Measurements from ENCODE around the gene TIMMDC1. TPM values are rescaled to one million over a fixed set of nuclear protein-coding genes. Genes with fewer than 3 reads are reported as not detected.

The TIMMDC1 gene
- total RNA-seq, 1 donor from 2014 or later, result 75.4 TPM

GRCh38 chr3:119506631-119507030, 8.3 kb downstream of the TIMMDC1 start:
- Mint-ChIP-seq H3K9me3 (ENCODE audit: unreplicated experiment) (no peaks in the 10 kb centered on the region), H3K36me3 (ENCODE audit: unreplicated experiment) (no peaks in the 10 kb centered on the region), H3K27me3 (ENCODE audit: unreplicated experiment) (peaks cover 2% of the 10 kb centered on the region), H3K4me1 (ENCODE audit: low read depth, unreplicated experiment) (no peaks in the 10 kb centered on the region), H3K27ac (ENCODE audit: unreplicated experiment) (no peak overlapping the region), H3K4me3 (ENCODE audit: unreplicated experiment) (no peak overlapping the region)
- TF ChIP-seq CTCF (IDR thresholded peaks at IDR 0.05; ENCODE audit: partially characterized antibody, unreplicated experiment), result no peak
- no peak for DNase-seq

GRCh38 chr3:119507404-119507803, 9.1 kb downstream of the TIMMDC1 start:
- Mint-ChIP-seq H3K4me3 (ENCODE audit: unreplicated experiment) (no peak overlapping the region), H3K4me1 (ENCODE audit: low read depth, unreplicated experiment) (no peaks in the 10 kb centered on the region), H3K27ac (ENCODE audit: unreplicated experiment) (no peak overlapping the region), H3K27me3 (ENCODE audit: unreplicated experiment) (peaks cover 2% of the 10 kb centered on the region), H3K9me3 (ENCODE audit: unreplicated experiment) (no peaks in the 10 kb centered on the region), H3K36me3 (ENCODE audit: unreplicated experiment) (no peaks in the 10 kb centered on the region)
- DNase-seq, result no peak
- TF ChIP-seq CTCF (IDR thresholded peaks at IDR 0.05; ENCODE audit: partially characterized antibody, unreplicated experiment), result no peak

GRCh38 chr3:119508172-119508845, 10.0 kb downstream of the TIMMDC1 start:
- no peak for TF ChIP-seq CTCF (IDR thresholded peaks at IDR 0.05; ENCODE audit: partially characterized antibody, unreplicated experiment)
- no peak for DNase-seq
- no peaks in the 10 kb centered on the region for H3K9me3 Mint-ChIP-seq (ENCODE audit: unreplicated experiment)
- H3K27me3 Mint-ChIP-seq (ENCODE audit: unreplicated experiment), result peaks cover 2% of the 10 kb centered on the region
- H3K4me3 Mint-ChIP-seq (ENCODE audit: unreplicated experiment), result no peak overlapping the region
- no peak overlapping the region for H3K27ac Mint-ChIP-seq (ENCODE audit: unreplicated experiment)
- H3K36me3 Mint-ChIP-seq (ENCODE audit: unreplicated experiment), result no peaks in the 10 kb centered on the region
- no peaks in the 10 kb centered on the region for H3K4me1 Mint-ChIP-seq (ENCODE audit: low read depth, unreplicated experiment)

- H3K27ac Mint-ChIP-seq (ENCODE audit: unreplicated experiment), result no peak overlapping the region
- H3K4me3 Mint-ChIP-seq (ENCODE audit: unreplicated experiment), result no peak overlapping the region
- H3K27me3 Mint-ChIP-seq (ENCODE audit: unreplicated experiment), result peaks cover 2% of the 10 kb centered on the region
- no peaks in the 10 kb centered on the region for H3K36me3 Mint-ChIP-seq (ENCODE audit: unreplicated experiment)
- DNase-seq, result no peak
- H3K9me3 Mint-ChIP-seq (ENCODE audit: unreplicated experiment), result no peaks in the 10 kb centered on the region
- H3K4me1 Mint-ChIP-seq (ENCODE audit: low read depth, unreplicated experiment), result no peaks in the 10 kb centered on the region
- TF ChIP-seq CTCF (IDR thresholded peaks at IDR 0.05; ENCODE audit: partially characterized antibody, unreplicated experiment), result no peak
Measured at GRCh38 chr3:119510690-119511089, 12.3 kb downstream of the TIMMDC1 start.

GRCh38 chr3:119514637-119515036, 16.3 kb downstream of the TIMMDC1 start:
- Mint-ChIP-seq H3K36me3 (ENCODE audit: unreplicated experiment) (peaks cover 10% of the 10 kb centered on the region), H3K4me3 (ENCODE audit: unreplicated experiment) (no peak overlapping the region), H3K27me3 (ENCODE audit: unreplicated experiment) (no peaks in the 10 kb centered on the region), H3K27ac (ENCODE audit: unreplicated experiment) (no peak overlapping the region), H3K4me1 (ENCODE audit: low read depth, unreplicated experiment) (no peaks in the 10 kb centered on the region), H3K9me3 (ENCODE audit: unreplicated experiment) (no peaks in the 10 kb centered on the region)
- no peak for DNase-seq
- no peak for TF ChIP-seq CTCF (IDR thresholded peaks at IDR 0.05; ENCODE audit: partially characterized antibody, unreplicated experiment)

All from glutamatergic neuron (in vitro differentiated cells).